Measurements from ENCODE around the gene ADCY6.

GRCh38 chr12:48824905-48825304 is 36.0 kb upstream of the ADCY6 start:
- TF ChIP-seq YY1 (IDR thresholded peaks at IDR 0.05; ENCODE audit: insufficient read depth, insufficient read length) (no peak), SUZ12 (IDR thresholded peaks at IDR 0.05; ENCODE audit: extremely low read depth, insufficient read depth, insufficient read length) (no peak)

Data from NT2/D1 (cell line).